HepG2 (cell line): ENCODE data around the gene TNFRSF6B. TPM values are rescaled to one million over a fixed set of nuclear protein-coding genes. Genes with fewer than 3 reads are reported as not detected.

Experiments used
- BRCA1 ChIP-seq: sonication (generic); formaldehyde crosslinking; IDR thresholded peaks from 2 replicates; pipeline ENCODE4 v1.4.0; 2020; ENCODE audit warnings: missing genetic modification reagents
- HNRNPH1 ChIP-seq: fragments of 200-400 bp; formaldehyde crosslinking; optimal IDR thresholded peaks from 2 replicates; pipeline ENCODE3; 2017; ENCODE audit warnings: mild to moderate bottlenecking, low read depth, low read length
- MIXL1 ChIP-seq: IDR thresholded peaks from 2 replicates; pipeline ENCODE4 v1.6.1; 2016
- MXI1 ChIP-seq: IDR thresholded peaks from 3 replicates; pipeline ENCODE4 v1.6.1; 2012; ENCODE audit warnings: low read depth, low read length, inconsistent platforms, borderline replicate concordance
- RAD51 ChIP-seq: fragments of 450-650 bp; IDR thresholded peaks from 2 replicates; pipeline ENCODE4 v1.6.1; 2016; ENCODE audit warnings: borderline replicate concordance
- SAFB2 ChIP-seq: sonication (generic); formaldehyde crosslinking; IDR thresholded peaks from 2 replicates; pipeline ENCODE4 v1.5.1; 2020; ENCODE audit warnings: missing genetic modification reagents, low read depth, mild to moderate bottlenecking, borderline replicate concordance
- ZFP41 ChIP-seq: sonication (generic); formaldehyde crosslinking; IDR thresholded peaks from 2 replicates; pipeline ENCODE4 v1.4.0; 2020; ENCODE audit warnings: mild to moderate bottlenecking, missing genetic modification reagents, borderline replicate concordance
- ZNF10 ChIP-seq: sonication (generic); formaldehyde crosslinking; IDR thresholded peaks from 2 replicates; pipeline ENCODE4 v1.4.0; 2020; ENCODE audit warnings: mild to moderate bottlenecking, low read depth, missing genetic modification reagents, borderline replicate concordance
- ZNF12 ChIP-seq: sonication (generic); formaldehyde crosslinking; IDR thresholded peaks from 2 replicates; pipeline ENCODE4 v1.5.0; 2020; ENCODE audit warnings: missing genetic modification reagents
- ZNF484 ChIP-seq: sonication (generic); formaldehyde crosslinking; IDR thresholded peaks from 2 replicates; pipeline ENCODE4 v1.5.1; 2020; ENCODE audit warnings: mild to moderate bottlenecking, low read depth, missing genetic modification reagents, borderline replicate concordance
- ZNF546 ChIP-seq: sonication (generic); formaldehyde crosslinking; conservative IDR thresholded peaks from 2 replicates; pipeline ENCODE4 v1.8.1; 2023; ENCODE audit warnings: mild to moderate bottlenecking, missing genetic modification reagents
- ZNF616 ChIP-seq: sonication (generic); formaldehyde crosslinking; IDR thresholded peaks from 2 replicates; pipeline ENCODE4 v1.5.0; 2020; ENCODE audit warnings: low read depth, mild to moderate bottlenecking, missing genetic modification reagents
- polyA plus RNA-seq, 8 experiments: library from polyadenylated mRNA; depleted of rRNA in 3 of 8; stranded (reverse) in 7 of 8; unstranded in 1 of 8; fragments of >200 nt; fragmentation: Illumina TruSeq in 4 of 8; extraction: Trizol in 4 of 8; gene quantifications; 2 replicates each; pipeline versions ENCODE4 v1.2.1 to v1.2.3, GENCODE V29; 2011 to 2016; ENCODE audit warnings: low read depth in 4 of 8, missing spikeins in 1 of 8, mixed read lengths in 1 of 8; ENCODE audit not compliant: insufficient read depth in 1 of 8
- total RNA-seq, 5 experiments: library from RNA; depleted of rRNA; stranded (reverse); fragments of >200 nt; fragmentation: Illumina TruSeq; extraction: Trizol; gene quantifications; 2 replicates each; pipeline ENCODE4 v1.2.3, GENCODE V29; 2016; ENCODE audit warnings: low read depth in 1 of 5
- TF ChIP-seq, protein P1 (sequence below): sonication (generic); formaldehyde crosslinking; IDR thresholded peaks from 2 replicates; pipeline ENCODE4 v1.5.0; 2020; ENCODE audit warnings: missing genetic modification reagents
- TF ChIP-seq, protein P2 (sequence below): sonication (generic); formaldehyde crosslinking; IDR thresholded peaks from 2 replicates; pipeline ENCODE4 v1.5.1; 2020; ENCODE audit warnings: mild to moderate bottlenecking, missing genetic modification reagents
- TF ChIP-seq, protein P3 (sequence below): sonication (generic); formaldehyde crosslinking; IDR thresholded peaks from 2 replicates; pipeline ENCODE4 v1.9.0; 2021; ENCODE audit warnings: missing genetic modification reagents, borderline replicate concordance
- TF ChIP-seq, protein P4 (sequence below): sonication (generic); formaldehyde crosslinking; IDR thresholded peaks from 2 replicates; pipeline ENCODE4 v1.8.0; 2022; ENCODE audit warnings: low read depth, missing genetic modification reagents
- TF ChIP-seq, protein P5 (sequence below): sonication (generic); formaldehyde crosslinking; IDR thresholded peaks from 2 replicates; pipeline ENCODE4 v1.8.1; 2023; ENCODE audit warnings: missing genetic modification reagents, mild to moderate bottlenecking, borderline replicate concordance
- TF ChIP-seq, protein P6 (sequence below): fragments of 450-650 bp; IDR thresholded peaks from 2 replicates; pipeline ENCODE4 v1.6.1; 2016

Gene TNFRSF6B
- total and polyA plus RNA-seq, 2 of the 13 experiments (the other 11 are each of a cell fraction or from before 2014, with no cell fraction given) = 0.24 TPM; not detected in 1

DNA sequence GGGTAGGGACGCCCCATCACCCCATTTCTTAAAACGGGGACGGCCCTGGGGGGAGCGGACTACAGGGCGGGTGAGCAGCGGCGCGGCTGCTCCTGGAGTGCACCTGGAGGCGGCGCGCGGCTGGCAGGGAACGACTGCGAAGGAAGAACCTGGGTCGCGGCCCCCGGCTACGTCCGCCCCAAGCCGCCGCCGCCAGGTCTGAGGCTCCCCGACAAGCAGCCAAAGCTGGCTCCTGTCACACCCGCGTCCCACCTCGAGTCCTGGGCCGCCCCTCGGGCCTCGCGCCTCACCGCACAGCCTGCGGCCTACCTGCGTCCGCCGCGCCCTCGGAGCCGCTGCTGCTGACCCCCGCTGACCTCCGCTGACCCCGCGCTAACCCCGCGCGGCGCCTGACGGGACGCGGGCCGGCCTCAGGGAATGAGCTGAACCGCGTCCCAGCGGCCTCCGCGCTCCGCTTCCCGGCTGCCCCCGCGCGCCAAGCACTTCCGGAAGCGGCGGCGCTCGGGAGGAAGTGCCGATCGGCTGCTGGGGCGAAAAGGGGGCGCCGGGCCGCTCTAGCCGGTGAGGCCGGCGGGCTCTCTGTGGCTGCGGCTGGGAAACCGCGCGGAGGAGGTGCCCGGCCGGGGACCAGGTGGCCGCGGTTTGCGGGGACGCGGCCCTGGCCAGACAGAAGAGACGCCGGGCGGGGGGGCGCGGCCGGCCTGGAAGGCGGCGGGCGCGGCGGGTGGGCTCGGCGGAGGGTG is 11.3 kb downstream of the TNFRSF6B start, which contains the start of the genes ARFRP1 and ZGPAT (continued):
- TF ChIP-seq ZNF546 (peak; percentile 91; the same call in 1 of the 2 replicates), MXI1 (peak; percentile 95; the same call in 1 of the 3 replicates), ZNF10 (CRISPR knock-in tag) (no peak), ZNF12 (CRISPR knock-in tag) (no peak; the same call in 1 of the 2 replicates), ZNF484 (CRISPR knock-in tag) (no peak), BRCA1 (CRISPR knock-in tag) (peak; percentile 96), SAFB2 (CRISPR knock-in tag) (peak; percentile 93), ZNF616 (CRISPR knock-in tag) (peak; percentile 97), HNRNPH1 (no peak), MIXL1 (CRISPR knock-in tag) (peak; percentile 90), RAD51 (no peak), ZFP41 (CRISPR knock-in tag) (no peak)
- TF ChIP-seq, protein P1, sequence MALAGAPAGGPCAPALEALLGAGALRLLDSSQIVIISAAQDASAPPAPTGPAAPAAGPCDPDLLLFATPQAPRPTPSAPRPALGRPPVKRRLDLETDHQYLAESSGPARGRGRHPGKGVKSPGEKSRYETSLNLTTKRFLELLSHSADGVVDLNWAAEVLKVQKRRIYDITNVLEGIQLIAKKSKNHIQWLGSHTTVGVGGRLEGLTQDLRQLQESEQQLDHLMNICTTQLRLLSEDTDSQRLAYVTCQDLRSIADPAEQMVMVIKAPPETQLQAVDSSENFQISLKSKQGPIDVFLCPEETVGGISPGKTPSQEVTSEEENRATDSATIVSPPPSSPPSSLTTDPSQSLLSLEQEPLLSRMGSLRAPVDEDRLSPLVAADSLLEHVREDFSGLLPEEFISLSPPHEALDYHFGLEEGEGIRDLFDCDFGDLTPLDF (CRISPR knock-in tag) = peak; percentile 94
- TF ChIP-seq, protein P2, sequence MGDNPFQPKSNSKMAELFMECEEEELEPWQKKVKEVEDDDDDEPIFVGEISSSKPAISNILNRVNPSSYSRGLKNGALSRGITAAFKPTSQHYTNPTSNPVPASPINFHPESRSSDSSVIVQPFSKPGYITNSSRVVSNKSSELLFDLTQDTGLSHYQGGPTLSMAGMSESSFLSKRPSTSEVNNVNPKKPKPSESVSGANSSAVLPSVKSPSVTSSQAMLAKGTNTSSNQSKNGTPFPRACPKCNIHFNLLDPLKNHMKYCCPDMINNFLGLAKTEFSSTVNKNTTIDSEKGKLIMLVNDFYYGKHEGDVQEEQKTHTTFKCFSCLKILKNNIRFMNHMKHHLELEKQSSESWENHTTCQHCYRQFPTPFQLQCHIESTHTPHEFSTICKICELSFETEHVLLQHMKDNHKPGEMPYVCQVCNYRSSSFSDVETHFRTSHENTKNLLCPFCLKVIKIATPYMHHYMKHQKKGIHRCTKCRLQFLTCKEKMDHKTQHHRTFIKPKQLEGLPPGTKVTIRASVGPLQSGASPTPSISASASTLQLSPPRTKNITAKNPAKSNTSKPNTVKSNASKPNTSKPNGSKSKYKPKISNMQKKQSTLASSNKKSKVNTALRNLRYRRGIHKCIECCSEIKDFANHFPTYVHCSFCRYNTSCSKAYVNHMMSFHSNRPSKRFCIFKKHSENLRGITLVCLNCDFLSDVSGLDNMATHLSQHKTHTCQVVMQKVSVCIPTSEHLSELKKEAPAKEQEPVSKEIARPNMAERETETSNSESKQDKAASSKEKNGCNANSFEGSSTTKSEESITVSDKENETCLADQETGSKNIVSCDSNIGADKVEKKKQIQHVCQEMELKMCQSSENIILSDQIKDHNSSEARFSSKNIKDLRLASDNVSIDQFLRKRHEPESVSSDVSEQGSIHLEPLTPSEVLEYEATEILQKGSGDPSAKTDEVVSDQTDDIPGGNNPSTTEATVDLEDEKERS (CRISPR knock-in tag) = peak; percentile 47; the same call in 1 of the 2 replicates
- TF ChIP-seq, protein P3, sequence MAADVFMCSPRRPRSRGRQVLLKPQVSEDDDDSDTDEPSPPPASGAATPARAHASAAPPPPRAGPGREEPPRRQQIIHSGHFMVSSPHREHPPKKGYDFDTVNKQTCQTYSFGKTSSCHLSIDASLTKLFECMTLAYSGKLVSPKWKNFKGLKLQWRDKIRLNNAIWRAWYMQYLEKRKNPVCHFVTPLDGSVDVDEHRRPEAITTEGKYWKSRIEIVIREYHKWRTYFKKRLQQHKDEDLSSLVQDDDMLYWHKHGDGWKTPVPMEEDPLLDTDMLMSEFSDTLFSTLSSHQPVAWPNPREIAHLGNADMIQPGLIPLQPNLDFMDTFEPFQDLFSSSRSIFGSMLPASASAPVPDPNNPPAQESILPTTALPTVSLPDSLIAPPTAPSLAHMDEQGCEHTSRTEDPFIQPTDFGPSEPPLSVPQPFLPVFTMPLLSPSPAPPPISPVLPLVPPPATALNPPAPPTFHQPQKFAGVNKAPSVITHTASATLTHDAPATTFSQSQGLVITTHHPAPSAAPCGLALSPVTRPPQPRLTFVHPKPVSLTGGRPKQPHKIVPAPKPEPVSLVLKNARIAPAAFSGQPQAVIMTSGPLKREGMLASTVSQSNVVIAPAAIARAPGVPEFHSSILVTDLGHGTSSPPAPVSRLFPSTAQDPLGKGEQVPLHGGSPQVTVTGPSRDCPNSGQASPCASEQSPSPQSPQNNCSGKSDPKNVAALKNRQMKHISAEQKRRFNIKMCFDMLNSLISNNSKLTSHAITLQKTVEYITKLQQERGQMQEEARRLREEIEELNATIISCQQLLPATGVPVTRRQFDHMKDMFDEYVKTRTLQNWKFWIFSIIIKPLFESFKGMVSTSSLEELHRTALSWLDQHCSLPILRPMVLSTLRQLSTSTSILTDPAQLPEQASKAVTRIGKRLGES = no peak
- TF ChIP-seq, protein P4, sequence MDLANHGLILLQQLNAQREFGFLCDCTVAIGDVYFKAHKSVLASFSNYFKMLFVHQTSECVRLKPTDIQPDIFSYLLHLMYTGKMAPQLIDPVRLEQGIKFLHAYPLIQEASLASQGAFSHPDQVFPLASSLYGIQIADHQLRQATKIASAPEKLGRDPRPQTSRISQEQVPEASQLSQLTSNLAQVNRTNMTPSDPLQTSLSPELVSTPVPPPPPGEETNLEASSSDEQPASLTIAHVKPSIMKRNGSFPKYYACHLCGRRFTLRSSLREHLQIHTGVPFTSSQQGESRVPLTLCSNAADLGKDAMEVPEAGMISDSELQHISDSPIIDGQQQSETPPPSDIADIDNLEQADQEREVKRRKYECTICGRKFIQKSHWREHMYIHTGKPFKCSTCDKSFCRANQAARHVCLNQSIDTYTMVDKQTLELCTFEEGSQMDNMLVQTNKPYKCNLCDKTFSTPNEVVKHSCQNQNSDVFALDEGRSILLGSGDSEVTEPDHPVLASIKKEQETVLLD (CRISPR knock-in tag) = peak; percentile 98
- TF ChIP-seq, protein P5, sequence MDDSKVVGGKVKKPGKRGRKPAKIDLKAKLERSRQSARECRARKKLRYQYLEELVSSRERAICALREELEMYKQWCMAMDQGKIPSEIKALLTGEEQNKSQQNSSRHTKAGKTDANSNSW = peak; percentile 96; the same call in 1 of the 2 replicates
- TF ChIP-seq, protein P6, sequence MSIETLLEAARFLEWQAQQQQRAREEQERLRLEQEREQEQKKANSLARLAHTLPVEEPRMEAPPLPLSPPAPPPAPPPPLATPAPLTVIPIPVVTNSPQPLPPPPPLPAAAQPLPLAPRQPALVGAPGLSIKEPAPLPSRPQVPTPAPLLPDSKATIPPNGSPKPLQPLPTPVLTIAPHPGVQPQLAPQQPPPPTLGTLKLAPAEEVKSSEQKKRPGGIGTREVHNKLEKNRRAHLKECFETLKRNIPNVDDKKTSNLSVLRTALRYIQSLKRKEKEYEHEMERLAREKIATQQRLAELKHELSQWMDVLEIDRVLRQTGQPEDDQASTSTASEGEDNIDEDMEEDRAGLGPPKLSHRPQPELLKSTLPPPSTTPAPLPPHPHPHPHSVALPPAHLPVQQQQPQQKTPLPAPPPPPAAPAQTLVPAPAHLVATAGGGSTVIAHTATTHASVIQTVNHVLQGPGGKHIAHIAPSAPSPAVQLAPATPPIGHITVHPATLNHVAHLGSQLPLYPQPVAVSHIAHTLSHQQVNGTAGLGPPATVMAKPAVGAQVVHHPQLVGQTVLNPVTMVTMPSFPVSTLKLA = peak; percentile 44; the same call in 1 of the 2 replicates
